GM12878 (cell line): ENCODE data around the gene FRYL. TPM values are rescaled to one million over a fixed set of nuclear protein-coding genes. Genes with fewer than 3 reads are reported as not detected.

Experiments used
- ATAC-seq: fragments of 200-7000 bp; cut with Tn5 transposase; 3 replicates; pipeline ENCODE4 v1.9.1; 2020; ENCODE audit warnings: mild to moderate bottlenecking, moderate library complexity
- BruUV-seq: library from RNA; stranded (reverse); fragments of 400-500 nt; replicated peaks from 2 replicates; lab custom pipeline; 2021; lab: Mats Ljungman, UMichigan
- CTCF ChIA-PET: fragments of 300-600 bp; sonication (Branson Sonifier 250); formaldehyde crosslinking; extraction: SDS; loops from one replicate; lab custom pipeline; 2021; ENCODE audit warnings: inconsistent platforms; lab: Yijun Ruan, JAX
- POLR2A ChIA-PET: fragments of 350-600 bp; formaldehyde crosslinking; extraction: SDS; loops from one replicate; lab custom pipeline; 2021; ENCODE audit warnings: inconsistent platforms; lab: Charles Lee
- RAD21 ChIA-PET: fragments of 300-600 bp; sonication (Branson Sonifier 250); formaldehyde crosslinking; loops from one replicate; lab custom pipeline; 2023; ENCODE audit warnings: antibody characterized with exemption; ENCODE audit not compliant: unreplicated experiment; lab: Charles Lee
- SMC1A ChIA-PET: fragments of 300-600 bp; sonication (Branson Sonifier 250); formaldehyde crosslinking; loops from one replicate; lab custom pipeline; 2023; ENCODE audit not compliant: unreplicated experiment, uncharacterized antibody; lab: Charles Lee
- DNase-seq: peaks from one replicate; pipeline ENCODE4 v3.0.0-alpha.2; 2011; ENCODE audit warnings: low read depth, low spot score
- FAIRE-seq: peaks from 3 replicates; lab custom pipeline; 2011; peaks lifted over from hg19 to GRCh38; lab: Jason Lieb, UNC
- H2AFZ ChIP-seq: 2 replicates; pipeline ENCODE4 v1.6.0; 2011; ENCODE audit warnings: low read depth, low read length, control low read depth; ENCODE audit not compliant: control insufficient read depth
- H3K27ac ChIP-seq: 2 replicates; pipeline ENCODE4 v1.5.1; 2011; ENCODE audit warnings: control low read depth; ENCODE audit not compliant: control insufficient read depth, insufficient read depth
- H3K27me3 ChIP-seq, 2 experiments: replicated peaks in 1 of 2; 2 replicates each; pipeline versions ENCODE4 v1.6.0 to v1.6.1; 2011; ENCODE audit warnings: low read length in 1 of 2; ENCODE audit not compliant: control insufficient read depth in 2 of 2, insufficient read depth in 2 of 2
- H3K36me3 ChIP-seq, 2 experiments: 2 replicates each; pipeline ENCODE4 v1.5.1; 2011; ENCODE audit warnings: low read length in 1 of 2; ENCODE audit not compliant: control insufficient read depth in 2 of 2, insufficient read depth in 2 of 2
- H3K4me1 ChIP-seq: 2 replicates; pipeline ENCODE4 v1.6.1; 2011; ENCODE audit warnings: mild to moderate bottlenecking, low read length, moderate library complexity, mixed read lengths; ENCODE audit not compliant: control insufficient read depth, insufficient read depth
- H3K4me2 ChIP-seq: 2 replicates; pipeline ENCODE4 v1.6.0; 2011; ENCODE audit warnings: control low read depth; ENCODE audit not compliant: control insufficient read depth, insufficient read depth
- H3K4me3 ChIP-seq: fragments of 200-600 bp; sonication (generic); 2 replicates; pipeline ENCODE4 v1.5.1; 2016
- H3K79me2 ChIP-seq: 2 replicates; pipeline ENCODE4 v1.6.0; 2011; ENCODE audit warnings: low read length; ENCODE audit not compliant: control insufficient read depth, insufficient read depth
- H3K9ac ChIP-seq: 2 replicates; pipeline ENCODE4 v1.8.0; 2011; ENCODE audit warnings: low read length, control low read depth, mixed read lengths; ENCODE audit not compliant: control insufficient read depth, insufficient read depth
- H3K9me3 ChIP-seq: replicated peaks from 3 replicates; pipeline ENCODE4 v1.5.1; 2011; ENCODE audit warnings: mild to moderate bottlenecking, low read length; ENCODE audit not compliant: control insufficient read depth, insufficient read depth
- H4K20me1 ChIP-seq: 2 replicates; pipeline ENCODE4 v1.6.0; 2011; ENCODE audit not compliant: control insufficient read depth, insufficient read depth
- CBX5 ChIP-seq: sonication (generic); IDR thresholded peaks from 2 replicates; pipeline ENCODE4 v1.6.1; 2016; ENCODE audit warnings: low read depth, moderate library complexity, mild to moderate bottlenecking, inconsistent platforms
- CREM ChIP-seq: IDR thresholded peaks from 2 replicates; pipeline ENCODE4 v1.6.1; 2014; ENCODE audit warnings: antibody characterized with exemption, low read depth
- FOXK2 ChIP-seq: fragments of 450-650 bp; IDR thresholded peaks from 2 replicates; pipeline ENCODE4 v1.6.1; 2017; ENCODE audit warnings: mild to moderate bottlenecking, moderate library complexity
- NFXL1 ChIP-seq: fragments of 450-650 bp; IDR thresholded peaks from 2 replicates; pipeline ENCODE4 v1.6.1; 2017; ENCODE audit warnings: antibody characterized with exemption, mild to moderate bottlenecking, borderline replicate concordance
- NR2C2 ChIP-seq: IDR thresholded peaks from 2 replicates; pipeline ENCODE4 v1.6.1; 2011; ENCODE audit warnings: borderline replicate concordance, low read depth; ENCODE audit not compliant: control insufficient read depth, insufficient read length
- PML ChIP-seq: IDR thresholded peaks from 2 replicates; pipeline ENCODE4 v1.6.1; 2012; ENCODE audit warnings: low read length, inconsistent platforms
- RAD51 ChIP-seq: fragments of 450-650 bp; IDR thresholded peaks from 2 replicates; pipeline ENCODE4 v1.6.1; 2016; ENCODE audit warnings: moderate library complexity, mild to moderate bottlenecking, inconsistent platforms
- RCOR1 ChIP-seq: conservative IDR thresholded peaks from 2 replicates; pipeline ENCODE4 v1.6.1; 2012; ENCODE audit warnings: low read depth, low read length, improper control_type of control experiment
- ZNF384 ChIP-seq: IDR thresholded peaks from 2 replicates; pipeline ENCODE4 v1.6.1; 2012; ENCODE audit warnings: low read depth, mild to moderate bottlenecking, low read length, improper control_type of control experiment, borderline replicate concordance
- WGBS: methylation state at CpG from one replicate; pipeline ENCODE4 v1.1.6; 2016; ENCODE audit warnings: low lambda C conversion rate; ENCODE audit not compliant: insufficient replicate concordance, insufficient coverage; ENCODE audit errors: missing lambda C conversion rate; 5-methylcytosine and 5-hydroxymethylcytosine counted together
- in situ Hi-C: fragments of 300-500 bp; cut with MboI; formaldehyde crosslinking; loops from 9 replicates; pipeline ENCODE4 v1.14.3; 2018; ENCODE audit warnings: mixed read lengths
- intact Hi-C: fragments of 100-400 bp; cut with micrococcal nuclease; formaldehyde crosslinking; loops from one replicate; pipeline ENCODE4 v1.14.2; 2022; ENCODE audit not compliant: unreplicated experiment
- polyA plus RNA-seq, 11 experiments: library from polyadenylated mRNA; depleted of rRNA in 4 of 11; unstranded in 6 of 11; stranded (reverse) in 5 of 11; fragments of >200 nt; fragmentation: Nextera tagmentation in 4 of 11; fragmentation: Illumina TruSeq in 1 of 11; extraction: Ambion mirVana in 4 of 11; extraction: Trizol in 1 of 11; gene quantifications; 1 replicate in 1 of 11; 2 replicates in 10 of 11; pipeline versions ENCODE4 v1.2.1 to v1.2.3, GENCODE V29; 2011 to 2016; ENCODE audit warnings: inconsistent platforms in 2 of 11, missing spikeins in 2 of 11, low read depth in 1 of 11
- total RNA-seq, 4 experiments: library from RNA; depleted of rRNA in 3 of 4; stranded (reverse); fragments of >200 nt in 3 of 4; fragmentation: Illumina TruSeq in 1 of 4; extraction: Trizol in 1 of 4; gene quantifications; 2 replicates each; pipeline versions ENCODE4 v1.2.1 to v1.2.3, GENCODE V29; 2013 to 2021
- TF ChIP-seq, protein P1 (sequence below): fragments of 450-650 bp; formaldehyde crosslinking; IDR thresholded peaks from 2 replicates; pipeline ENCODE4 v1.5.0; 2022; ENCODE audit warnings: mild to moderate bottlenecking, missing genetic modification characterization
- TF ChIP-seq, protein P2 (sequence below): IDR thresholded peaks from 2 replicates; pipeline ENCODE4 v1.6.1; 2011; ENCODE audit warnings: mild to moderate bottlenecking, low read depth, low read length, moderate library complexity; ENCODE audit not compliant: insufficient replicate concordance
- TF ChIP-seq, protein P3 (sequence below): fragments of 450-650 bp; IDR thresholded peaks from 2 replicates; pipeline ENCODE4 v1.6.1; 2016; ENCODE audit warnings: mild to moderate bottlenecking, moderate library complexity, borderline replicate concordance

Gene FRYL
- total and polyA plus RNA-seq, 10 of the 15 experiments (the other 5 are each of a cell fraction or from before 2014, with no cell fraction given) = 10.3 to 50.6 (median 28.7) TPM

DNA sequence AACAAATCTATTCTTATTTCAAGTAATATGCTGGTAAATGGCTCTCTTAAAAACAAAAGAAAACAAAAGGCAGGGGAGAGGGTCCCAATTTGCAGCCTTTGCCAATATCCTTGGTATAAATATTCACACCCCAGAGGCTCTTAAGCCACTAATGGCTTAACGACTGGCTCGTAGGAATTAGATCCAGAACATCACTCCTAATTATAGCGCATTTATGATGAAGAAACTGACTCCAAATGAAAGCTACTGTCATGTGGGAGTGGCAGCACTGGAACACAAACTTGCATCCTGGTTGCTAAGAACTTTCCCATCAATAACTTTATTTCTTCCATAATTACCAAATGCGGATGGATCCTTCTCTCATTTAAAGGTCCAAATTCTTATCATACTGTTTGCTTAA is 138.7 kb downstream of the FRYL start (continued):
- TF ChIP-seq, protein P1, sequence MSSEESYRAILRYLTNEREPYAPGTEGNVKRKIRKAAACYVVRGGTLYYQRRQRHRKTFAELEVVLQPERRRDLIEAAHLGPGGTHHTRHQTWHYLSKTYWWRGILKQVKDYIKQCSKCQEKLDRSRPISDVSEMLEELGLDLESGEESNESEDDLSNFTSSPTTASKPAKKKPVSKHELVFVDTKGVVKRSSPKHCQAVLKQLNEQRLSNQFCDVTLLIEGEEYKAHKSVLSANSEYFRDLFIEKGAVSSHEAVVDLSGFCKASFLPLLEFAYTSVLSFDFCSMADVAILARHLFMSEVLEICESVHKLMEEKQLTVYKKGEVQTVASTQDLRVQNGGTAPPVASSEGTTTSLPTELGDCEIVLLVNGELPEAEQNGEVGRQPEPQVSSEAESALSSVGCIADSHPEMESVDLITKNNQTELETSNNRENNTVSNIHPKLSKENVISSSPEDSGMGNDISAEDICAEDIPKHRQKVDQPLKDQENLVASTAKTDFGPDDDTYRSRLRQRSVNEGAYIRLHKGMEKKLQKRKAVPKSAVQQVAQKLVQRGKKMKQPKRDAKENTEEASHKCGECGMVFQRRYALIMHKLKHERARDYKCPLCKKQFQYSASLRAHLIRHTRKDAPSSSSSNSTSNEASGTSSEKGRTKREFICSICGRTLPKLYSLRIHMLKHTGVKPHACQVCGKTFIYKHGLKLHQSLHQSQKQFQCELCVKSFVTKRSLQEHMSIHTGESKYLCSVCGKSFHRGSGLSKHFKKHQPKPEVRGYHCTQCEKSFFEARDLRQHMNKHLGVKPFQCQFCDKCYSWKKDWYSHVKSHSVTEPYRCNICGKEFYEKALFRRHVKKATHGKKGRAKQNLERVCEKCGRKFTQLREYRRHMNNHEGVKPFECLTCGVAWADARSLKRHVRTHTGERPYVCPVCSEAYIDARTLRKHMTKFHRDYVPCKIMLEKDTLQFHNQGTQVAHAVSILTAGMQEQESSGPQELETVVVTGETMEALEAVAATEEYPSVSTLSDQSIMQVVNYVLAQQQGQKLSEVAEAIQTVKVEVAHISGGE (CRISPR knock-in tag) = no peak
- TF ChIP-seq, protein P2, sequence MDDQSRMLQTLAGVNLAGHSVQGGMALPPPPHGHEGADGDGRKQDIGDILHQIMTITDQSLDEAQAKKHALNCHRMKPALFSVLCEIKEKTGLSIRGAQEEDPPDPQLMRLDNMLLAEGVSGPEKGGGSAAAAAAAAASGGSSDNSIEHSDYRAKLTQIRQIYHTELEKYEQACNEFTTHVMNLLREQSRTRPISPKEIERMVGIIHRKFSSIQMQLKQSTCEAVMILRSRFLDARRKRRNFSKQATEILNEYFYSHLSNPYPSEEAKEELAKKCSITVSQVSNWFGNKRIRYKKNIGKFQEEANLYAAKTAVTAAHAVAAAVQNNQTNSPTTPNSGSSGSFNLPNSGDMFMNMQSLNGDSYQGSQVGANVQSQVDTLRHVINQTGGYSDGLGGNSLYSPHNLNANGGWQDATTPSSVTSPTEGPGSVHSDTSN = no peak
- TF ChIP-seq CBX5 (no peak), RAD51 (no peak), PML (no peak)

DNA sequence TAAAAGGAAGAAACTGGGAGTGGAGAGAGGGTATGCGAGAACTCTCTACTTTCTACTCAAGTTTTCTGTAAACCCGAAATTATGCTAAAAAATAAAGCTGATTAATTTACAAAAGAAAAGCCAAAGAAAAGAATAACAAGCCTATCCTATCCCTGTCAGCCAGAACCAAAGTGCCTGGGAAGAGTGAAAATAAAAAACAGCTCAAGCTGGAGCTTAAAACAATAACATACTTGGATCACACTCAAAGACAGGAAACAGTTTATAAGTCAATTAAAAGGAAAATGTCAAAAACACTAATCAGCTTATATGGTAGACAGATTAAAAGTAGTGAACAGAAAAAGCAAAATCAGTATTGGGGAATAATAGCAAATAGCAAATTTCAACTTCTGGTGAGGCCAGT is 139.4 kb downstream of the FRYL start:
- ATAC-seq (no peak), FAIRE-seq (no peak), DNase-seq (no peak)
- in situ Hi-C loops (no loop called here), intact Hi-C loops (no loop called here)
- ChIA-PET CTCF (interaction anchor here (0.6 kb wide), 1 partner anchor 222 kb away, joined by 3 read pairs; no protein-coding TSS in a partner anchor), SMC1A (interaction anchor here (1.1 to 1.6 kb wide), 3 partner anchors 13 to 31 kb away, joined by 3 to 8 read pairs (median 4); no protein-coding TSS in a partner anchor), POLR2A (no interaction called here), RAD21 (interaction anchor here (0.7 kb wide), 1 partner anchor 25 kb away, joined by 3 read pairs; no protein-coding TSS in a partner anchor)
- peaks cover 6% of the 10 kb centered on the region for H3K79me2 ChIP-seq
- no peaks in the 10 kb centered on the region for H3K27me3 ChIP-seq
- H3K4me2 ChIP-seq = no peak overlapping the region
- H3K4me3 ChIP-seq = no peak overlapping the region
- no peak overlapping the region for H3K9ac ChIP-seq
- no peak overlapping the region for H2AFZ ChIP-seq
- H4K20me1 ChIP-seq = no peaks in the 10 kb centered on the region
- peaks cover 6% of the 10 kb centered on the region for H3K4me1 ChIP-seq
- no TSS peak for BruUV-seq
- no peaks in the 10 kb centered on the region for H3K9me3 ChIP-seq
- WGBS = 95% methylated on average over 2 of the region's 2 CpGs
- H3K27ac ChIP-seq = no peak overlapping the region
- H3K36me3 ChIP-seq = no peaks in the 10 kb centered on the region
- TF ChIP-seq RCOR1 (no peak), ZNF384 (no peak), NFXL1 (no peak), FOXK2 (no peak), NR2C2 (no peak), CREM (no peak)
- TF ChIP-seq, protein P3, sequence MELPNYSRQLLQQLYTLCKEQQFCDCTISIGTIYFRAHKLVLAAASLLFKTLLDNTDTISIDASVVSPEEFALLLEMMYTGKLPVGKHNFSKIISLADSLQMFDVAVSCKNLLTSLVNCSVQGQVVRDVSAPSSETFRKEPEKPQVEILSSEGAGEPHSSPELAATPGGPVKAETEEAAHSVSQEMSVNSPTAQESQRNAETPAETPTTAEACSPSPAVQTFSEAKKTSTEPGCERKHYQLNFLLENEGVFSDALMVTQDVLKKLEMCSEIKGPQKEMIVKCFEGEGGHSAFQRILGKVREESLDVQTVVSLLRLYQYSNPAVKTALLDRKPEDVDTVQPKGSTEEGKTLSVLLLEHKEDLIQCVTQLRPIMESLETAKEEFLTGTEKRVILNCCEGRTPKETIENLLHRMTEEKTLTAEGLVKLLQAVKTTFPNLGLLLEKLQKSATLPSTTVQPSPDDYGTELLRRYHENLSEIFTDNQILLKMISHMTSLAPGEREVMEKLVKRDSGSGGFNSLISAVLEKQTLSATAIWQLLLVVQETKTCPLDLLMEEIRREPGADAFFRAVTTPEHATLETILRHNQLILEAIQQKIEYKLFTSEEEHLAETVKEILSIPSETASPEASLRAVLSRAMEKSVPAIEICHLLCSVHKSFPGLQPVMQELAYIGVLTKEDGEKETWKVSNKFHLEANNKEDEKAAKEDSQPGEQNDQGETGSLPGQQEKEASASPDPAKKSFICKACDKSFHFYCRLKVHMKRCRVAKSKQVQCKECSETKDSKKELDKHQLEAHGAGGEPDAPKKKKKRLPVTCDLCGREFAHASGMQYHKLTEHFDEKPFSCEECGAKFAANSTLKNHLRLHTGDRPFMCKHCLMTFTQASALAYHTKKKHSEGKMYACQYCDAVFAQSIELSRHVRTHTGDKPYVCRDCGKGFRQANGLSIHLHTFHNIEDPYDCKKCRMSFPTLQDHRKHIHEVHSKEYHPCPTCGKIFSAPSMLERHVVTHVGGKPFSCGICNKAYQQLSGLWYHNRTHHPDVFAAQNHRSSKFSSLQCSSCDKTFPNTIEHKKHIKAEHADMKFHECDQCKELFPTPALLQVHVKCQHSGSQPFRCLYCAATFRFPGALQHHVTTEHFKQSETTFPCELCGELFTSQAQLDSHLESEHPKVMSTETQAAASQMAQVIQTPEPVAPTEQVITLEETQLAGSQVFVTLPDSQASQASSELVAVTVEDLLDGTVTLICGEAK = no peak
